NCI-H748 (cell line): Measurements from ENCODE around the gene FAM200A.
"Not testable (repeated sequence)": the region's sequence is repeated elsewhere in the genome, so short reads cannot be mapped to it uniquely, and the experiment has no call there.

ENCODE experiments used
- DNase-seq: peaks from one replicate; lab custom pipeline; 2025; ENCODE audit not compliant: unreplicated experiment; lab: John Stamatoyannopoulos, UW

The FAM200A gene

GRCh38 chr7:99551767-99552463, at the start of gene FAM200A:
FAM200A (minus strand) TSS chr7:99552114; CDS start chr7:99548407, 3,707 bp downstream.
- DNase-seq: peak; percentile 97

- no peak for DNase-seq
Measured at GRCh38 chr7:99599836-99600235, 47.9 kb upstream of the FAM200A start.

GRCh38 chr7:99597762-99598501, 46.0 kb upstream of the FAM200A start, which contains the start of gene TMEM225B:
TMEM225B (plus strand) TSS chr7:99598267; CDS start chr7:99604389, 6,122 bp downstream.
- no peak for DNase-seq

GRCh38 chr7:99596408-99596955, 44.6 kb upstream of the FAM200A start:
- no peak for DNase-seq

GRCh38 chr7:99594948-99595745, 43.2 kb upstream of the FAM200A start:
- DNase-seq: no peak

- DNase-seq: no peak
Measured at GRCh38 chr7:99588868-99589267, 37.0 kb upstream of the FAM200A start.

GRCh38 chr7:99580778-99581332, 28.9 kb upstream of the FAM200A start:
- DNase-seq: not testable (repeated sequence)

- DNase-seq: peak; percentile 82
Measured at GRCh38 chr7:99579956-99580777, 28.3 kb upstream of the FAM200A start.

GRCh38 chr7:99579281-99579955, 27.5 kb upstream of the FAM200A start:
- DNase-seq: no peak

GRCh38 chr7:99576251-99576650, 24.3 kb upstream of the FAM200A start:
- no peak for DNase-seq

GRCh38 chr7:99573257-99573656, 21.3 kb upstream of the FAM200A start:
- DNase-seq: no peak

- DNase-seq: no peak
Measured at GRCh38 chr7:99571768-99572167, 19.9 kb upstream of the FAM200A start.

- not testable (repeated sequence) for DNase-seq
Measured at GRCh38 chr7:99568770-99569169, 16.9 kb upstream of the FAM200A start.

- no peak for DNase-seq
Measured at GRCh38 chr7:99563650-99564049, 11.7 kb upstream of the FAM200A start.

- no peak for DNase-seq
Measured at GRCh38 chr7:99562832-99563231, 10.9 kb upstream of the FAM200A start.

GRCh38 chr7:99562114-99562784, 10.3 kb upstream of the FAM200A start:
- no peak for DNase-seq

GRCh38 chr7:99561737-99562051, 9.8 kb upstream of the FAM200A start:
- no peak for DNase-seq

- no peak for DNase-seq
Measured at GRCh38 chr7:99560834-99561736, 9.2 kb upstream of the FAM200A start.
